ENCODE results near the gene LTO1.

- TF ChIP-seq CTCF (IDR thresholded peaks at IDR 0.05 in 8 of 11, conservative IDR thresholded peaks at IDR 0.05 in 3 of 11) (no peak), POLR2A (IDR thresholded peaks at IDR 0.05) (no peak), POLR2AphosphoS5 (IDR thresholded peaks at IDR 0.05) (no peak)
Measured at GRCh38 chr11:69677749-69678148, 2.6 kb upstream of the LTO1 start.

All from spleen (tissue), 7 donors.